GM12801 (cell line): ENCODE data around the gene TSHZ1.

ENCODE experiments used
- CTCF ChIP-seq: IDR thresholded peaks from one replicate; pipeline ENCODE4 v1.5.1; 2011; ENCODE audit warnings: control low read depth; ENCODE audit not compliant: insufficient read length; ENCODE audit errors: extremely low read depth

TSHZ1 gene

GRCh38 chr18:75210274-75211001 lies at the start of gene TSHZ1:
Gene TSHZ1 (plus strand): TSS chr18:75210797. CDS start chr18:75211877, 1,080 bp downstream.
- TF ChIP-seq CTCF = no peak

- TF ChIP-seq CTCF = no peak
Observed at GRCh38 chr18:75161256-75162028, 49.2 kb upstream of the TSHZ1 start.

GRCh38 chr18:75162467-75162866 lies 48.1 kb upstream of the TSHZ1 start:
- TF ChIP-seq CTCF = no peak

- TF ChIP-seq CTCF = no peak
Observed at GRCh38 chr18:75162978-75163377, 47.6 kb upstream of the TSHZ1 start.

- no peak for TF ChIP-seq CTCF
Observed at GRCh38 chr18:75163736-75164135, 46.9 kb upstream of the TSHZ1 start.

- TF ChIP-seq CTCF = no peak
Observed at GRCh38 chr18:75164479-75164878, 46.1 kb upstream of the TSHZ1 start.

GRCh38 chr18:75165926-75166325 lies 44.7 kb upstream of the TSHZ1 start:
- no peak for TF ChIP-seq CTCF
